HG03159 (cell line): ENCODE data around the gene ZNF670.
"Not testable (repeated sequence)": the region's sequence is repeated elsewhere in the genome, so short reads cannot be mapped to it uniquely, and the experiment has no call there.

Experiments
- ATAC-seq: cut with Tn5 transposase; IDR thresholded peaks from one replicate; pipeline ENCODE4 v1.9.1; 2021; ENCODE audit warnings: mild to moderate bottlenecking, moderate library complexity; ENCODE audit not compliant: unreplicated experiment

Gene ZNF670

GRCh38 chr1:247047702-247048101, 30.9 kb downstream of the ZNF670 start:
- no peak for ATAC-seq

GRCh38 chr1:247047260-247047659, 31.4 kb downstream of the ZNF670 start:
- no peak for ATAC-seq

DNA sequence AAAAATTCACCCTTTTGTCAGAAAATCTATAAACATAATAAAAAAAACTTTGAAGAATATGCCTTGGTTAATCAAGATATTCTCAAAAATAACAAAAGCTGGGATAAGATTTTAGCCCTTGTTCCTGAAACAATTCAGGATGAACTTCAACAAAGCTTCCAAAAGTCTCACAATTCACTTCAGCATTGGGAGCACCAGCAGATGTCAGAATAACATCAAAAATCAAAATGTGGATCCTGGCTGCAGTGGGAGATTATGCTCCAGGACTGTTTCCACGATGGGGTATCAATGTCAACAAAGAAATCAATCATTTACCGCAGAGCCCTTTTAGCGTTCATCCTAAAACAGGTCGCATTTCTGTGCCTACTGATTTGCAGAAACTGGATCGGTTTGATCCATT, 35.2 kb downstream of the ZNF670 start:
- no peak for ATAC-seq

DNA sequence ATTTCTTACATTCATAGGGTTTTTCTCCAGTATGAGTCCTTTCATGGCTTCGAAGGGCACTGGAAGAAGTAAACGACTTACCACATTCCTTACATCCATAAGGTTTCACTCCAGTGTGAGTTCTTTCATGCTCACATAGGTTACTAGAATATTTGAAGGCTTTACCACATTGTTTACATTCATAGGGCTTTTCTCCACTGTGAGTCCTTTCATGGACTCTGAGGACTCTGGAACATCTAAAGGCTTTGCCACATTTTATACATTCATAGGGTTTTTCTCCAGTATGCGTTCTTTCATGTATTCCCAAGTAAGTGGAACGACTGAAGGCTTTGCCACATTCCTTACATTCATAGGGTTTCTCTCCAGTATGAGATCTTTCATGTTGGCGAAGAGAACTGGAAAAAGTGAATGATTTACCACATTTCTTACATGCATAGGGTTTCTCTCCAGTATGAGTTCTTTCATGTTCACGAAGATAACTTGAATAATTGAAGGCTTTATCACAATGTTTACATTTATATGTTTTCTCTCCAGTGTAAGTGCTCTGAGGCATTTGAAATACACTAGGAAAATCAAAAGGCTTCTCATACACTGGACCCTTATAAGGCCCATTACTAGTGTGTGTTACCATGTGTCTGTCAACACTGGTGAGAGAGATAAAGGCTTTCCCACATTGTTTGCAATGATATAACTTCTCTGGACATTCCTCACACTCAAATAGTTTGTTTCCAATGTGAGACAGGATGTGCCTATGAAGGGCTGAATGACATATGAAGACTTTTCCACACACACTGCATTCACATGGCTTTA, 40.9 kb downstream of the ZNF670 start:
- no peak for ATAC-seq

DNA sequence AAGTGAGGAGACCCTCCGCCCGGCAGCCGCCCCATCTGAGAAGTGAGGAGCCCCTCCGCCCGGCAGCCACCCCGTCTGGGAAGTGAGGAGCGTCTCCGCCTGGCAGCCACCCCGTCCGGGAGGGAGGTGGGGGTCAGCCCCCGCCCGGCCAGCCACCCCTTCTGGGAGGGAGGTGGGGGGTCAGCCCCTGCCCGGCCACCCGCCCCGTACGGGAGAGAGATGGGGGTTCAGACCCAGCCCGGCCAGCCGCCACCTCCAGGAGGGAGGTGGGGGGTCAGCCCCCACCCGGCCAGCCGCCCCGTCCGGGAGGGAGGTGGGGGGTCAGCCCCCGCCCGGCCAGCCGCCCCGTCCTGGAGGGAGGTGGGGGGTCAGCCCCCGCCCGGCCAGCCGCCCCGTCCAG, 46.3 kb downstream of the ZNF670 start:
- ATAC-seq: not testable (repeated sequence)
